K562 (cell line): ENCODE measurements around the gene ADD3. TPM values are rescaled to one million over a fixed set of nuclear protein-coding genes. Genes with fewer than 3 reads are reported as not detected.

ENCODE experiments used
- ATAC-seq: fragments of 200-7000 bp; cut with Tn5 transposase; 3 replicates; pipeline ENCODE4 v1.9.1; 2020; ENCODE audit warnings: moderate library complexity
- BruUV-seq: library from RNA; stranded (reverse); fragments of 400-500 nt; replicated peaks from 2 replicates; lab custom pipeline; 2021; lab: Mats Ljungman, UMichigan
- CTCF ChIA-PET: fragments of 300-600 bp; formaldehyde crosslinking; extraction: SDS; loops from one replicate; lab custom pipeline; 2021; ENCODE audit warnings: low intra/inter-chr PET ratio; lab: Yijun Ruan, JAX
- POLR2A ChIA-PET: fragments of 300-600, 350-650 bp; sonication (Branson Sonifier 250); formaldehyde crosslinking; extraction: SDS; loops from one replicate; lab custom pipeline; 2021; ENCODE audit warnings: antibody characterized with exemption, inconsistent platforms; lab: Yijun Ruan, JAX
- DNase-seq, 4 experiments: peaks; one replicate each; pipeline versions ENCODE4 v3.0.0 to v3.0.0-alpha.2; 2011 to 2018; ENCODE audit warnings: low spot score in 3 of 4, mixed read lengths in 3 of 4; ENCODE audit errors: extremely low read depth in 1 of 4
- FAIRE-seq: peaks from 2 replicates; lab custom pipeline; 2011; peaks lifted over from hg19 to GRCh38; lab: Jason Lieb, UNC
- H2AFZ ChIP-seq: 2 replicates; pipeline ENCODE4 v1.6.0; 2011; ENCODE audit warnings: low read depth, low read length, control low read depth, inconsistent platforms
- H3K27ac ChIP-seq: fragments of 200-600 bp; 3 replicates; pipeline ENCODE4 v1.8.0; 2011; ENCODE audit warnings: low read depth, mild to moderate bottlenecking, control low read depth, inconsistent platforms, low read length, moderate library complexity, mixed read lengths; ENCODE audit errors: extremely low read depth
- H3K27me3 ChIP-seq, 2 experiments: fragments of 300-600 bp in 1 of 2; 2 replicates in 1 of 2; 3 replicates in 1 of 2; pipeline versions ENCODE4 v1.6.0 to v1.8.0; 2011; ENCODE audit warnings: inconsistent platforms in 2 of 2, low read length in 2 of 2, mild to moderate bottlenecking in 1 of 2, mixed read lengths in 1 of 2, moderate library complexity in 1 of 2; ENCODE audit not compliant: control insufficient read depth in 2 of 2, insufficient read depth in 2 of 2
- H3K36me3 ChIP-seq: fragments of 300-600 bp; 3 replicates; pipeline ENCODE4 v1.8.0; 2011; ENCODE audit warnings: mild to moderate bottlenecking, low read length, inconsistent platforms; ENCODE audit not compliant: control insufficient read depth, insufficient read depth
- H3K4me1 ChIP-seq, 2 experiments: fragments of 200-600 bp in 1 of 2; replicated peaks in 1 of 2; 2 replicates in 1 of 2; 3 replicates in 1 of 2; pipeline versions ENCODE4 v1.5.1 to v1.8.0; 2011; ENCODE audit warnings: inconsistent platforms in 2 of 2, low read length in 2 of 2, mild to moderate bottlenecking in 1 of 2, mixed read lengths in 1 of 2, moderate library complexity in 1 of 2; ENCODE audit not compliant: control insufficient read depth in 2 of 2, insufficient read depth in 2 of 2
- H3K4me2 ChIP-seq: 2 replicates; pipeline ENCODE4 v1.6.1; 2011; ENCODE audit warnings: low read length, control low read depth, inconsistent platforms, mixed read lengths; ENCODE audit not compliant: insufficient read depth
- H3K4me3 ChIP-seq: fragments of 200-600 bp; sonication (generic), shearing (Covaris generic); 2 replicates; pipeline ENCODE4 v1.5.1; 2016; ENCODE audit warnings: control low read depth, inconsistent platforms
- H3K79me2 ChIP-seq: fragments of 200-600 bp; 3 replicates; pipeline ENCODE4 v1.8.0; 2011; ENCODE audit warnings: low read length, inconsistent platforms; ENCODE audit not compliant: control insufficient read depth, insufficient read depth
- H3K9ac ChIP-seq, 2 experiments: 2 replicates each; pipeline versions ENCODE4 v1.6.0 to v1.6.1; 2011; ENCODE audit warnings: low read depth in 2 of 2, low read length in 2 of 2, control low read depth in 1 of 2, inconsistent platforms in 1 of 2, mild to moderate bottlenecking in 1 of 2, mixed read lengths in 1 of 2; ENCODE audit not compliant: insufficient read depth in 1 of 2
- H3K9me1 ChIP-seq: one replicate; pipeline ENCODE4 v1.6.0; 2011; ENCODE audit warnings: inconsistent platforms, mild to moderate bottlenecking, low read length, moderate library complexity; ENCODE audit not compliant: control insufficient read depth, insufficient read depth
- H3K9me3 ChIP-seq: replicated peaks from 2 replicates; pipeline ENCODE4 v1.5.1; 2011; ENCODE audit warnings: low read depth, low read length, inconsistent platforms; ENCODE audit not compliant: control insufficient read depth, insufficient read depth
- H4K20me1 ChIP-seq: replicated peaks from 2 replicates; pipeline ENCODE4 v1.6.1; 2011; ENCODE audit warnings: low read length, inconsistent platforms, mixed read lengths; ENCODE audit not compliant: control insufficient read depth, insufficient read depth
- ETV6 ChIP-seq, 3 experiments: fragments of 150-350 bp in 1 of 3; sonication (generic) in 1 of 3; formaldehyde crosslinking in 1 of 3; IDR thresholded peaks; 2 replicates each; pipeline versions ENCODE4 v1.6.1 to v1.8.0; 2014 to 2022; ENCODE audit warnings: borderline replicate concordance in 2 of 3, low read depth in 2 of 3, antibody characterized with exemption in 1 of 3, low read length in 1 of 3, mild to moderate bottlenecking in 1 of 3, missing genetic modification reagents in 1 of 3
- EZH2 ChIP-seq: IDR thresholded peaks from 2 replicates; pipeline ENCODE4 v1.6.1; 2012; ENCODE audit warnings: low read depth, mild to moderate bottlenecking, inconsistent platforms, low read length, borderline replicate concordance
- LEF1 ChIP-seq: fragments of 450-650 bp; IDR thresholded peaks from 2 replicates; pipeline ENCODE4 v1.6.1; 2016; ENCODE audit warnings: mild to moderate bottlenecking
- MXI1 ChIP-seq: IDR thresholded peaks from 2 replicates; pipeline ENCODE4 v1.6.1; 2011; ENCODE audit warnings: low read depth, mild to moderate bottlenecking, improper control_type of control experiment, low read length
- NFRKB ChIP-seq: fragments of 450-650 bp; IDR thresholded peaks from 2 replicates; pipeline ENCODE4 v1.6.1; 2016; ENCODE audit warnings: low read depth
- PHF20 ChIP-seq: fragments of 450-650 bp; IDR thresholded peaks from 2 replicates; pipeline ENCODE4 v1.6.1; 2018; ENCODE audit not compliant: partially characterized antibody
- RBM14 ChIP-seq: fragments of 200-400 bp; formaldehyde crosslinking; IDR thresholded peaks from 2 replicates; pipeline ENCODE4 v1.6.1; 2018; ENCODE audit warnings: low read depth, mild to moderate bottlenecking, low read length, moderate library complexity, borderline replicate concordance; ENCODE audit not compliant: insufficient read depth
- SP2 ChIP-seq: IDR thresholded peaks from 2 replicates; pipeline ENCODE4 v1.6.1; 2011; ENCODE audit warnings: mild to moderate bottlenecking, low read depth, low read length, moderate library complexity; ENCODE audit not compliant: poor library complexity, severe bottlenecking; ENCODE audit errors: extremely low read depth
- TBP ChIP-seq: optimal IDR thresholded peaks from 2 replicates; pipeline ENCODE3; 2011; ENCODE audit warnings: low read depth, low read length, improper control_type of control experiment
- ZNF41 ChIP-seq: fragments of 250-450 bp; sonication (Bioruptor Pico); conservative IDR thresholded peaks from 2 replicates; pipeline ENCODE4 v1.4.0; 2020; ENCODE audit warnings: mild to moderate bottlenecking
- ZNF57 ChIP-seq: fragments of 450-650 bp; formaldehyde crosslinking; IDR thresholded peaks from 2 replicates; pipeline ENCODE4 v1.4.0; 2020; ENCODE audit warnings: mild to moderate bottlenecking, moderate library complexity
- WGBS: fragments of 100-300 bp; shearing (Covaris generic); methylation state at CpG from one replicate; pipeline ENCODE4 v1.1.6; 2016; ENCODE audit warnings: low coverage, mixed read lengths; ENCODE audit not compliant: insufficient coverage; ENCODE audit errors: missing lambda C conversion rate; 5-methylcytosine and 5-hydroxymethylcytosine counted together
- in situ Hi-C: fragments of 300-500 bp; cut with MboI; formaldehyde crosslinking; loops from 4 replicates; pipeline ENCODE4 v1.15.0; 2018; ENCODE audit warnings: inconsistent platforms, mixed read lengths
- intact Hi-C: fragments of 100-400 bp; cut with micrococcal nuclease; formaldehyde crosslinking; loops from 2 replicates; pipeline ENCODE4 v1.14.2; 2022
- polyA plus RNA-seq, 8 experiments: library from polyadenylated mRNA; depleted of rRNA in 4 of 8; stranded (reverse) in 5 of 8; unstranded in 3 of 8; fragments of >200 nt; fragmentation: Nextera tagmentation in 2 of 8; fragmentation: Illumina TruSeq in 1 of 8; extraction: Ambion mirVana in 2 of 8; extraction: Trizol in 1 of 8; gene quantifications; 2 replicates each; pipeline versions ENCODE4 v1.2.1 to v1.2.3, GENCODE V29; 2011 to 2014; ENCODE audit warnings: inconsistent platforms in 1 of 8, missing spikeins in 1 of 8
- total RNA-seq, 7 experiments: library from RNA; depleted of rRNA in 6 of 7; stranded (reverse); fragments of >200 nt in 6 of 7; fragmentation: Illumina TruSeq in 2 of 7; extraction: Trizol in 2 of 7; gene quantifications; 2 replicates each; pipeline versions ENCODE4 v1.2.1 to v1.2.3, GENCODE V29; 2011 to 2021; ENCODE audit warnings: low replicate concordance in 1 of 7
- TF ChIP-seq, protein P1 (sequence below), 2 experiments: fragments of 450-650 bp; IDR thresholded peaks; 2 replicates each; pipeline ENCODE4 v1.6.1; 2018; ENCODE audit warnings: mild to moderate bottlenecking in 2 of 2, low read depth in 1 of 2; ENCODE audit not compliant: partially characterized antibody in 2 of 2
- TF ChIP-seq, protein P2 (sequence below), 2 experiments: IDR thresholded peaks in 1 of 2; conservative IDR thresholded peaks in 1 of 2; 2 replicates each; pipeline ENCODE4 v1.6.1; 2016; ENCODE audit warnings: low read depth in 2 of 2, mild to moderate bottlenecking in 1 of 2, missing compliant biosample characterization in 1 of 2, missing genetic modification characterization in 1 of 2, moderate library complexity in 1 of 2
- TF ChIP-seq, protein P3 (sequence below): fragments of 250-450 bp; sonication (Bioruptor Pico); IDR thresholded peaks from 2 replicates; pipeline ENCODE4 v1.8.0; 2021; ENCODE audit warnings: borderline replicate concordance, mild to moderate bottlenecking, moderate library complexity; ENCODE audit not compliant: poor library complexity, severe bottlenecking

The ADD3 gene
- total and polyA plus RNA-seq, 9 of the 15 experiments (the other 6 are each of a cell fraction or from before 2014, with no cell fraction given), result 13.2 to 125 (median 31.7) TPM

DNA sequence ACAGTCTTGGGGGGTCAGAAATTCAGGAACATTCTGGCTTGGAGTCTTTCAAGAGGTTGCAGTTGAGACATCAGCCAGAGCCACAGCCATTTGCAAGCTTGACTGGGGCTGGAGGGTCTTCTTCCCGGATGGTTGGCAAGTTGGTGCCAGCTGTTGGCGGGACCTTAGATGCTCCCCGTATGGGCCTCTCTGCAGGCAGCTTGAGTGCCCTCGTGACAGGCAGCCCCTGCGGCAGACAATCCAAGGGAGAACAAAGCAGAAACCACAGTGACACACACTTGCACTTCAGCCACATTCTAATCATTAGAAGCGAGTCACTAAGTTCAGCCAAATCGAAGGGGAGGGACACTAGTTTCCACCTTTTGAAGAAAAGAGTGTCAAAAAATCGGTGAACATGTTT is 140.2 kb downstream of the ADD3 start:
- Histone ChIP-seq H3K36me3 (no peaks in the 10 kb centered on the region), H3K4me2 (no peak overlapping the region), H2AFZ (no peak overlapping the region), H3K4me1 (peaks cover 12 to 26% of the 10 kb centered on the region in 2 experiments; a peak in 4 of 5 replicates), H3K27me3 (peaks cover 0 to 4% of the 10 kb centered on the region in 2 experiments; a peak in 1 of 5 replicates), H3K9me3 (no peaks in the 10 kb centered on the region), H3K4me3 (no peak overlapping the region), H3K9ac (peak overlapping the region in 1 of 2 experiments; percentile 58; a peak in 1 of 4 replicates), H3K27ac (no peak overlapping the region), H3K9me1 (no peaks in the 10 kb centered on the region), H4K20me1 (no peaks in the 10 kb centered on the region), H3K79me2 (no peaks in the 10 kb centered on the region)
- intact Hi-C loops (no loop called here), in situ Hi-C loops (loop anchor here (25.0 kb wide), 1 partner anchor 389 kb away; no protein-coding TSS in a partner anchor)
- 34% methylated on average over 8 of the region's 8 CpGs for WGBS
- TF ChIP-seq, protein P1, sequence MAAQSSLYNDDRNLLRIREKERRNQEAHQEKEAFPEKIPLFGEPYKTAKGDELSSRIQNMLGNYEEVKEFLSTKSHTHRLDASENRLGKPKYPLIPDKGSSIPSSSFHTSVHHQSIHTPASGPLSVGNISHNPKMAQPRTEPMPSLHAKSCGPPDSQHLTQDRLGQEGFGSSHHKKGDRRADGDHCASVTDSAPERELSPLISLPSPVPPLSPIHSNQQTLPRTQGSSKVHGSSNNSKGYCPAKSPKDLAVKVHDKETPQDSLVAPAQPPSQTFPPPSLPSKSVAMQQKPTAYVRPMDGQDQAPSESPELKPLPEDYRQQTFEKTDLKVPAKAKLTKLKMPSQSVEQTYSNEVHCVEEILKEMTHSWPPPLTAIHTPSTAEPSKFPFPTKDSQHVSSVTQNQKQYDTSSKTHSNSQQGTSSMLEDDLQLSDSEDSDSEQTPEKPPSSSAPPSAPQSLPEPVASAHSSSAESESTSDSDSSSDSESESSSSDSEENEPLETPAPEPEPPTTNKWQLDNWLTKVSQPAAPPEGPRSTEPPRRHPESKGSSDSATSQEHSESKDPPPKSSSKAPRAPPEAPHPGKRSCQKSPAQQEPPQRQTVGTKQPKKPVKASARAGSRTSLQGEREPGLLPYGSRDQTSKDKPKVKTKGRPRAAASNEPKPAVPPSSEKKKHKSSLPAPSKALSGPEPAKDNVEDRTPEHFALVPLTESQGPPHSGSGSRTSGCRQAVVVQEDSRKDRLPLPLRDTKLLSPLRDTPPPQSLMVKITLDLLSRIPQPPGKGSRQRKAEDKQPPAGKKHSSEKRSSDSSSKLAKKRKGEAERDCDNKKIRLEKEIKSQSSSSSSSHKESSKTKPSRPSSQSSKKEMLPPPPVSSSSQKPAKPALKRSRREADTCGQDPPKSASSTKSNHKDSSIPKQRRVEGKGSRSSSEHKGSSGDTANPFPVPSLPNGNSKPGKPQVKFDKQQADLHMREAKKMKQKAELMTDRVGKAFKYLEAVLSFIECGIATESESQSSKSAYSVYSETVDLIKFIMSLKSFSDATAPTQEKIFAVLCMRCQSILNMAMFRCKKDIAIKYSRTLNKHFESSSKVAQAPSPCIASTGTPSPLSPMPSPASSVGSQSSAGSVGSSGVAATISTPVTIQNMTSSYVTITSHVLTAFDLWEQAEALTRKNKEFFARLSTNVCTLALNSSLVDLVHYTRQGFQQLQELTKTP (IDR thresholded peaks at IDR 0.05; ENCODE audit: low read depth in 1 of 2, partially characterized antibody in 2 of 2), result no peak
- TF ChIP-seq ETV6 (IDR thresholded peaks at IDR 0.05; ENCODE audit: borderline replicate concordance in 1 of 2, low read depth in 2 of 2, low read length in 1 of 2) (no peak), ETV6 (CRISPR knock-in tag; IDR thresholded peaks at IDR 0.05; ENCODE audit: borderline replicate concordance) (no peak), MXI1 (no peak), RBM14 (no peak), EZH2 (no peak), ZNF41 (CRISPR knock-in tag) (no peak), ZNF57 (CRISPR knock-in tag) (no peak), NFRKB (no peak), PHF20 (no peak), LEF1 (no peak), TBP (no peak), SP2 (no peak)
- TF ChIP-seq, protein P2, sequence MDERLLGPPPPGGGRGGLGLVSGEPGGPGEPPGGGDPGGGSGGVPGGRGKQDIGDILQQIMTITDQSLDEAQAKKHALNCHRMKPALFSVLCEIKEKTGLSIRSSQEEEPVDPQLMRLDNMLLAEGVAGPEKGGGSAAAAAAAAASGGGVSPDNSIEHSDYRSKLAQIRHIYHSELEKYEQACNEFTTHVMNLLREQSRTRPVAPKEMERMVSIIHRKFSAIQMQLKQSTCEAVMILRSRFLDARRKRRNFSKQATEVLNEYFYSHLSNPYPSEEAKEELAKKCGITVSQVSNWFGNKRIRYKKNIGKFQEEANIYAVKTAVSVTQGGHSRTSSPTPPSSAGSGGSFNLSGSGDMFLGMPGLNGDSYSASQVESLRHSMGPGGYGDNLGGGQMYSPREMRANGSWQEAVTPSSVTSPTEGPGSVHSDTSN (CRISPR knock-in tag; IDR thresholded peaks at IDR 0.05; ENCODE audit: low read depth), result no peak
- TF ChIP-seq, protein P2 (tag; conservative IDR thresholded peaks at IDR 0.05; ENCODE audit: low read depth), result no peak
- TF ChIP-seq, protein P3, sequence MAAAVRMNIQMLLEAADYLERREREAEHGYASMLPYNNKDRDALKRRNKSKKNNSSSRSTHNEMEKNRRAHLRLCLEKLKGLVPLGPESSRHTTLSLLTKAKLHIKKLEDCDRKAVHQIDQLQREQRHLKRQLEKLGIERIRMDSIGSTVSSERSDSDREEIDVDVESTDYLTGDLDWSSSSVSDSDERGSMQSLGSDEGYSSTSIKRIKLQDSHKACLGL (CRISPR knock-in tag), result no peak
- no peak for ATAC-seq
- BruUV-seq, result no TSS peak
- DNase-seq, result no peak
- CTCF ChIA-PET, result no interaction called here
- POLR2A ChIA-PET, result interaction anchor here (0.6 to 1.0 kb wide), 2 partner anchors 11 to 151 kb away, joined by 3 to 4 read pairs; no protein-coding TSS in a partner anchor
- no peak for FAIRE-seq
